ENCODE measurements around the gene PRKCE.
A peak's percentile ranks its signal among the peaks of the same experiment; 100 is the strongest.

PRKCE gene

DNA sequence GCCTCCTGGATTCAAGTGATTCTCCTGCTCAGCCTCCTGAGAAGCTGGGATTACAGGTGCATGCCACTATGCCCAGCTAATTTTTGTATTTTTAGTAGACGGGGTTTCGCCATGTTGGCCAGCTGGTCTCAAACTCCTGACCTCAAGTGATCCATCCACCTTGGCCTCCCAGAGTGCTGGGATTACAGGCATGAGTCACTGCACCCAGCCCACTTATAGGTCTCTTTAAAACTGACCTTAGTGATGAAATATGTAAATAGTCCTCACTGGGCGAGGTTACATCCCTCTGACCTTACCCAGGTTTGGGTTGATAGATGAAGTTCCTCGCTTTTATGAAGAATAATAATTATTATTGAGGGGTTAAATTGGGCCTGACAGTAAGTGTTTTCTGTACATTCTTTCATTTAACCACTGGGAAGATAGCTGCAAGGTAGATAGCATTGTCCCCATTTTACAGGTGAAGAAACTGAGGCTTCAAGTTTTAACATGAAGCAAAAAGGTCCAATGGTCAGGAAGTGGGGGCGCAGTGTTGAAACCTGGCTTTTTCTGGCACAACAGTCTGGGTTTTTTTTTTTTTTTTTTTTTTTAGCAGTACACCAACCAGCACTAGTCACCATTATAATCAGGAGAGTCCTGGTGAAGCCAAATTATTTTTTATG is 471.0 kb downstream of the PRKCE start:
- Histone ChIP-seq H3K4me3 (no peak overlapping the region), H3K27ac (no peak overlapping the region)

GRCh38 chr2:46123013-46123412 is 471.5 kb downstream of the PRKCE start:
- H3K4me3 ChIP-seq, result no peak overlapping the region
- no peak overlapping the region for H3K27ac ChIP-seq

DNA sequence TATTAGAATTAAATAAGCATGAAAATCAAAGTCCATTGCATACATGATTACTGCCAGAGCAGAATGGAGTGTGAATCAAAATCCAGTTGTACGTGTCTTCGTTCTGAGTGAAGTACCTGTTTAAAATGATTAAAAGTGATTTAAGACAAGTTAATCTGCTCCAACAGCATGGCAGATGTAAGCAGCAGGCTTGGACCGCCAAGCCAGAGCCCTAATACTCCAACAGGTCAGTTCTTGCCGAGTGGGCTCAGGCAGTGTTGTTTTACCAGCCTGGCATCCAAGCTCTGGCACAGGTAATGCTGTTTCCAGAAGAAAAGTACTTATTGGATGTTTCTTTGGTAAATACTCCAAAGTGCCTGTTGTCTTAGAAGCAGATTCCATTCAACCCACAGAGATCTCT is 474.3 kb downstream of the PRKCE start:
- Histone ChIP-seq H3K4me3 (no peak overlapping the region), H3K27ac (no peak overlapping the region)

DNA sequence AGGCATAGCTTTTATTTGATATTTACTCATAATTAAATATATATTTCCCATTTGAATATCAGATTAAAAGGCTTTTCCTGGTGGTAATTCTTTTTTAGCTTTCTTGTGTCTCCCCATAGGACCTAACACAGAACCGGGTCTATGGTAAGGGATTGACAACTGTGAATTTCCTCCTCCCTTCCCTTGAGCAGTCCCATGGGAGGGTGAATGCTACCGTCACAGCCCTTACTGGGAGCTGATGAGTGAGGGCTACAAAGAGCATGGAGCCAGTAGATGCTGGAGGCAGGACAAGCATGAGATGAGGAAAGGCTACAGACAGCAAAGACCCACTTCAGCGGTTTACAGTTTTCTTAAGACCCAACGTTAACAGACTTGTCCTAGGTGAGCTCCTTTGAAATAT is 475.1 kb downstream of the PRKCE start:
- no peak overlapping the region for H3K4me3 ChIP-seq
- no peak overlapping the region for H3K27ac ChIP-seq

- no peak overlapping the region for H3K27ac ChIP-seq
- H3K4me3 ChIP-seq, result no peak overlapping the region
Observed at GRCh38 chr2:46127176-46127575, 475.7 kb downstream of the PRKCE start.

DNA sequence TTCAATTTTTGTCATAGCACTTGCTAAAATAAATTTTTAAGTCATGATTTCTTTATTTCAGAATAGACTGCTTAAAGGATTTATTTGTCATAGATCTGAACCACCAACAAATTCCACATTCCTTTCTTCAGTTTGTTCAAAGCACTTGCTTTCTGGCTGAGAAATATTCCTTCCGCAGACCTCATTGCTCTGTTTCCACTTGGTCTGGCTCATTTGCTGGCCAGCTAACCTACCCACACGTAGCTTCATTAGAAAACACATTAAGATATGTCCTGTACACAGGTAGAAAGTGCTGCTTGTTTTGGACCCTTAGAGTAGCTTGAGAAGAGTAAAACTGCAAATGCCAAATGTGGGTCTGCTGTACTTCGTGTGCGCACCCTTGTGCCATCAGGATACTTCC is 479.0 kb downstream of the PRKCE start:
- no peak overlapping the region for H3K27ac ChIP-seq
- H3K4me3 ChIP-seq, result no peak overlapping the region

DNA sequence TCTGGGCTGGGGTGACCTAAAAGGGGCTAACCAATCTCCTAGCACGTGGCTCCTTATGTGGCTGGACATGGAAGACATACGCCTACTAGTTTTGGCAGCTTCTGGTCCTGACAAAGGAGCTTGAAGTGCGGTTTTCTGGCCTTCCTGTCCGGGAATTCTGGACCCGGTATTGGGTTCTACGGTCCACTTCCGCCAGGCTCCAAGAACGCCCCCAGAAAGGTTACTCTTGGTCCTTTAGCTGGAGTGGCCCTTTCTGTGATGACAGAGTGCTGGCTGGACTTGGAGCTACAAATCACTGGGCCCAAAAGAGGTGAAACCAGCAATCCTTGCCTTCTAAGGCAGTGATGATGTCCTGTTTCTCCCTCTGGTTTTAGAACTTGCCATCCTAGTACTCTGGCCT is 481.5 kb downstream of the PRKCE start:
- Histone ChIP-seq H3K4me3 (no peak overlapping the region), H3K27ac (no peak overlapping the region)

- no peak overlapping the region for H3K4me3 ChIP-seq
- H3K27ac ChIP-seq, result peak overlapping the region in 14 of 21 experiments; percentile 4 to 63 (median 36)
Observed at GRCh38 chr2:46134531-46135227, 483.2 kb downstream of the PRKCE start.

- peak overlapping the region in 6 of 21 experiments; percentile 21 to 63 (median 40) for H3K27ac ChIP-seq
- H3K4me3 ChIP-seq, result no peak overlapping the region
Observed at GRCh38 chr2:46135228-46135855, 483.9 kb downstream of the PRKCE start.

DNA sequence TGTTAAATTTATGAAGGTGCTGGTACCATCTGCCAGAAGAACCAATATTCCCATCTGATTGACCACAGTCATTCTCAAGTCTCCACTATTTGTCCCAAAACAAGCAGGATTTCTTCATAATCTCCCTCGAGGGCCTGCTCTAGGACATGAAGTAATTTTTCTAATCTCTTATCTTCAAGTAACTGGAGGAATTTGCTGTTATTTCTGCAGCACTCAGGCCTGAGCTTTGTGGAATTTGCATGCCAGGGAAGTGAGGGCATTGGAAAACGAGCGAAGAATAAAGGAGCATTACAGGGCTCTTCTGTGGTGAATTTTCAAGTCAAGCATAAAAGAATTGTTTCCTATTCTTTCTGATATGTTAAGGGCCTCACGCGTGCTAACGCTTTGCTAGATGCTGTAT is 484.5 kb downstream of the PRKCE start:
- no peak overlapping the region for H3K4me3 ChIP-seq
- H3K27ac ChIP-seq, result no peak overlapping the region

DNA sequence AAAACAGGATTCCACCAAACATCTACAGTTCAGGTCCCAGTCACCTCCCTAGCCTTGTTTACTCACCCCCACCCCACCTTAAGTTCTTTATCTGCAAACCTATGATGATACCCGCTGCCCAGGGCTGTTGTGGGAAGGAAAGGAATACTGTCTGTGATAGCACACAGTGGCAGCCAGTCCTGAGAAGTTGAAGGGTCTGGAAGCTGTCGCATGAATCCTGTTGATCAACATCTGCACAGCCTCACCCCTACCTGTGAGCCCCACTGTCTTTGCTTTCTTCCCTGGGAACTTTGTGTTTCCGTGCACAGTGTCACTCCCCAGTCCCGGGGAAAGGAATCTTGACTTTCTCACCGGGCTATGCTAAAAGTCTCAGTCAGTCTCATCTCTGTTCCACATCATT is 485.0 kb downstream of the PRKCE start:
- Histone ChIP-seq H3K27ac (no peak overlapping the region), H3K4me3 (no peak overlapping the region)

DNA sequence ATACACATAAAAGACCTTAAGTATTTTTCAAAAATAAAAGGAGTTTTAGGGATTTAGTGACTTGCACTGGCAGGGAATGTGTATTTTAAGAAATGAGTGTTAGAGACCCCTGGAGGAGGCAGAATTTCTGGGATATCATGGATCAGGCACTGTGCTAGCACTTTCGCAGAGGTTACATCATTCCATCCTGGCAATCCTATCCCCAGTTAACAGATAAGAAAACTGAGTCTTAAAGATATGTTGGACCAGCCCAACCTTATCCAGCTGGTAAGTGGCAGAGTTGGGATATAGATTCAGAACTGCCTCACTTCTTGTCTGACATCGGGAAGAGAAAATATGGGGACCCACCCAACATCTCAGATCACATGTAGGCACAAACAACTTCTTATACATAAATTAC is 485.5 kb downstream of the PRKCE start:
- no peak overlapping the region for H3K4me3 ChIP-seq
- H3K27ac ChIP-seq, result no peak overlapping the region

DNA sequence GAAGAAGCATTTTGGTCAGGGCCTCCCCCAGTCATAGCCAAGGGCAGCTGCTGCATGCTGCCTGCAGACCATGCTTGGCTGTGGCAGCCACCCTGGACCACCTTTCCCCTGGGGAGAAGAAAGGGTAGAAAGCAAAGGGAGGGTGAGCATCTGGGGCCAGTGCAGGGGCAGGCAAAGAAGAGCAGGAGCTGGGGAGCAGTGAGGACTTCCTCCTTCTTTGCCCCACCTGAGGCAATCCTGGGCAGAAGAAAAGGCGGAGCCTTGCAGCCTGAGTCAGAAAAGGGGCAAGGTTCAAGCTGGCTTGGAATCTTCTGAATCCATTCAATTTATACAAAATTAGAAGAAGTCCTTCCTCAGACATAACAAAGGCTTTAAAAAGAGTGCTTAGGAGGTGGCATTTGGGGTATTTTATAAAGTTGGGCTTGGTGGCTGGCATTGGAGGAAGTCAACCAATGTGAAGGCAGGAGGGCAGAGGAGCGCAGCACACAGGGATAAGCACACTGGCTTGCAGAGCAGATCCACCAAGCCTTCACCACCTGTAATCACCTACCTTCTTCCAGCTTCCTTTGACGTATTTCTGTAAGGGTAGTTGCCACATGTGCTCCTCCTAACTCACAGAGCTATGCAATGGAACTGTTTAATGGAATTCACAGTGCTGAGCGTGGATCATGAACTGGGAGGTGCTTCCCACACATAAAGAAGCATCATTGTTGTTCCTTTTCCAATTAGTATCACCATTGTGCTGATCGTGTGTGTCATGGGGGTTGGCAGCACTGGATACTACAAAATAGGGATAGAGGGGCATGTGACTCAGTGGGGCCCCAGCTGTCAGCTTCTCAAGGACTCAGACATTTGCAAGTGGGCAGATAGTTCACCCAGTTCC is 491.3 kb downstream of the PRKCE start:
- no peak overlapping the region for H3K27ac ChIP-seq
- no peak overlapping the region for H3K4me3 ChIP-seq

DNA sequence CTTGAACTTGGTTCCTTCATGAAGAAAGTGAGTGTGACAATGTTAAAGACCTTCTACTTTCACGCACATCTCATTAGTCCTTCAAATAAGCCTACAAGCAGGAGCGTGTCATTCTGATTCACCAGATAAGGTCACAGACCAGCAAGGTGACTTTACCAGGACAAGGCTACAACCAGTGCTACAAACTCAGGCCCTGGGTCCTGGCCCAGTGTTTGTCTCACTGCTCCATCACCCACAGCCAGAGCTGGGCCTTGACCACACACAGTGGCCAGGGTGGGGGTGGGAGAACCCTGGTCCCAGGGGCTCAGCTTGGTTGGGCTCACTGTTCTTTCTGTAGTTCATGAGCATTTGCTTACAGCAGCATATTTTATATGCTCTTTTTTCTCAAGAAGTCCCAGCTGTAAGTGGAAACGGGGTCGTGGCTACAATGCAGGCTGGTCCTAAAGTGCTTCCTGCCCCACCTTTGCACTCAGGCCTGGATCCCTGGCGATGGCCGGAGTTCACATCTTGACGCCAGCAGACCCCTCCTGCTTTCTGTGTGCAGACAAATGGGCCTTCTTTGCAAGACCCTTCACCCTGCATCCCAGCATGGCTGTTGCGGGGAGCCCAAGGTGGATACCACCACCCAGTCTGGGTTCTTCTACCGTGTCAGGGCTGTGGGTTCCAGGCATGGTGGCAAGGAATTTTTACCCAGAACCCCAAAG is 492.1 kb downstream of the PRKCE start:
- Histone ChIP-seq H3K27ac (no peak overlapping the region), H3K4me3 (no peak overlapping the region)

- no peak overlapping the region for H3K4me3 ChIP-seq
- no peak overlapping the region for H3K27ac ChIP-seq
Observed at GRCh38 chr2:46144133-46144800, 492.8 kb downstream of the PRKCE start.

- H3K27ac ChIP-seq, result no peak overlapping the region
- H3K4me3 ChIP-seq, result no peak overlapping the region
Observed at GRCh38 chr2:46145017-46145416, 493.5 kb downstream of the PRKCE start.

DNA sequence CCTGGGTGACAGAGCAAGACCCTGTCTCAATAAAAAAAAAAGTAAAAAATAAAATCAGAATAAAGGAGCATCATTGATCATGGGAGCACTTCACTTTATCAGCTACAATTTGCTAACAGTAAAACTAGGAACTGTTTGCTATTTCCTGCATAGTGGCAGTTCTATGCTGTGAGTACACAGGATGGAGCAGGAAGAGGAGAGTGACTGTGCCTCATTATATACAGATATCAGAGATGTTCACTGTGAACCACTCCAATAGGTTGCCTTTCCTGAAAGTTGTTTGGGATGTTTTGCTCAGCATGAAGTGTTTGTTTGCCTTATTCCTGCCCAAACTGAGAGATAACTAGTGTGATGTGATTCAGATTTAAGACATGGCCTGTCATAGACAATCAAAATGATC is 494.4 kb downstream of the PRKCE start:
- H3K4me3 ChIP-seq, result no peak overlapping the region
- H3K27ac ChIP-seq, result no peak overlapping the region

GRCh38 chr2:46146866-46147502 is 495.5 kb downstream of the PRKCE start:
- Histone ChIP-seq H3K27ac (no peak overlapping the region), H3K4me3 (no peak overlapping the region)
